ENCODE results near the gene FAM89A.
A peak's percentile ranks its signal among the peaks of the same experiment; 100 is the strongest.
"Not testable (repeated sequence)": the region's sequence is repeated elsewhere in the genome, so short reads cannot be mapped to it uniquely, and the experiment has no call there.

The FAM89A gene

DNA sequence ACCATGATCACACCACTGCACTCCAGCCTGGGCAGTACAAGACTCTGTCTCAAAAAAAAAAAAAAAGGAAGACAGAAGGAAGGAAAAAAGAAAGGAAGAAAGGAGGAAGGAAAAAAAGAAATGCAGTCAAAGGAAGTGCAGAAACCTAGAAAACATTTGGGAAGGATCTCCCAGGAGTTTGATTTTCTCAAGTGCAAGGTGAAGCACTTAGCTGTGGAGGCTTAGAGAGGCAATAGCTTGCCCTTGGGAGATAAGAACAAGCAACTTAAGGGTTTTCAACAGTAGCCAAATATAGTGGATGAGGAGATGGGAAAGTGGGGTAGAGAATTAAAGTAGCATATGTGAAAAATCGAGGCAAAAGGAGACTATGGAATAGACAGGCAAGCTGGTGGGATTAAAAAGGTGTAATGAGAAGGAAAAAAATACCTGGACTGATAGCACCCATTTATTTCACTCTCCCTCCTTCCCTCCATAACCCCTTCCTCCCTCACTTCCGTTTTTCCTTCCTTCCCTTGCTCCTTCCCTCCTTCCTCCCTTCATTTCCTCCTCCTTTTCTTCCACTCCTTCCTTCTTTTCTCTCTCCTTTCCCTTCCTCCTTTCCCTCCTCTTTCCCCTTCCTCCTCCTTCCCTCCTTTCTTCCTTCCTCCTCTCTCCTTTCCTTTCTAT lies 6.8 kb upstream of the FAM89A start:
- TF ChIP-seq, protein P1, sequence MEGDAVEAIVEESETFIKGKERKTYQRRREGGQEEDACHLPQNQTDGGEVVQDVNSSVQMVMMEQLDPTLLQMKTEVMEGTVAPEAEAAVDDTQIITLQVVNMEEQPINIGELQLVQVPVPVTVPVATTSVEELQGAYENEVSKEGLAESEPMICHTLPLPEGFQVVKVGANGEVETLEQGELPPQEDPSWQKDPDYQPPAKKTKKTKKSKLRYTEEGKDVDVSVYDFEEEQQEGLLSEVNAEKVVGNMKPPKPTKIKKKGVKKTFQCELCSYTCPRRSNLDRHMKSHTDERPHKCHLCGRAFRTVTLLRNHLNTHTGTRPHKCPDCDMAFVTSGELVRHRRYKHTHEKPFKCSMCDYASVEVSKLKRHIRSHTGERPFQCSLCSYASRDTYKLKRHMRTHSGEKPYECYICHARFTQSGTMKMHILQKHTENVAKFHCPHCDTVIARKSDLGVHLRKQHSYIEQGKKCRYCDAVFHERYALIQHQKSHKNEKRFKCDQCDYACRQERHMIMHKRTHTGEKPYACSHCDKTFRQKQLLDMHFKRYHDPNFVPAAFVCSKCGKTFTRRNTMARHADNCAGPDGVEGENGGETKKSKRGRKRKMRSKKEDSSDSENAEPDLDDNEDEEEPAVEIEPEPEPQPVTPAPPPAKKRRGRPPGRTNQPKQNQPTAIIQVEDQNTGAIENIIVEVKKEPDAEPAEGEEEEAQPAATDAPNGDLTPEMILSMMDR (IDR thresholded peaks at IDR 0.05; ENCODE audit: insufficient read depth, low read depth, low read length, missing control alignments), result no peak
- no peak for DNase-seq (ENCODE audit: low read depth)
- no peak overlapping the region for H3K4me3 ChIP-seq (ENCODE audit: low read length)

DNA sequence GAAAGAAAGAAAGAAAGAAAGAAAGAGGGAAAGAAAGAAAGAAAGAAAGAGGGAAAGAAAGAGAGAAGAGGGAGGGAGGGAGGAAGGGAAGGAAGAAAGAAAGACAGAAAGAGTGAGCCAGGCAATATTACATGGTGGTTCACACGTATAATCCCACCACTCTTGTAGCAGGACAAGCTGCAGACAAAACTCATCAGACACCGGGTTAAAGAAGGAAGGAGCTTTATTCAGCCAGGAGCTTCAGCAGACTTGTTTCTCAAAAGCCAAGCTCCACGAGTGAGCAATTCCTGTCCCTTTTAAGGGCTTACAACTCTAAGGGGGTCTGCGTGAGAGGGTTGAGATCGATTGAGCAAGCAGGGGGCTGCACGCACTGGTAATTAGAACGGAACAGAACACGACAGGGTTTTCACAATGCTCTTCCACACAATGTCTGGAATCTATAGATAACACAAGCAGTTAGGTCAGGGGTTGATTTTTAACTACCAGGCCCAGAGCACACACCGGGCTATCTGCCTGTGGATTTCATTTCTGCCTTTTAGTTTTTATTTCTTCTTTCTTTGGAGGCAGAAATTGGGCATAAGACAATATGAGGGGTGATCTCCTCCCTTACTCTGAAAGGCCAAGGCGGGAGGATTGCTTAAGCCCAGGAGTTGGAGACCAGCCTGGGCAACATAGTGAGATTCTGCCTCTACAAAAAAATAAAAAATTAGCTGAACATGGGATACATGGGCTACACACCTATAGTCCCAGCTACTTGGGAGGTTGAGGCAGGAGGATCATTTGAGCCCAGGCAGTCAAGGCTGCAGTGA lies 6.1 kb upstream of the FAM89A start:
- H3K4me3 ChIP-seq (ENCODE audit: low read length); DNase-seq (ENCODE audit: low read depth): not testable (repeated sequence)

DNA sequence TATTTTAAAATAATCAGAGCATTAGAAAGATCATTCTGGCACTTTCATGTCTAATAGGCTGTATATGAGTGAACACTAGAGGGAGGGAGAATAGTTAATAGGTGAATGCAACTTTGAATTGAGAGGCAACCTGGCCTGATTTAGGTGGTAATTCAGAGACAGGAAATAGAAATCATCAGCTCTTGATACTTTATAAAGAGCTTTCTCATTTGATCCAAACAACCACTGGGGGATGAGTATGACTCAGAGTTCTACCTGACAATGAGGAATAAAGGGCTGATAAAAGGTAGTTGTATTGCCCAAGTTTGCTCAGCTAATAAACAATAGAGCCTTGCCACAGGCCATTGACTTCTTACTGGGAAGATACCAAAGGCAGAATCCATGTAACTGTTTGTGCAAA lies 5.2 kb upstream of the FAM89A start:
- DNase-seq (ENCODE audit: low read depth), result peak; percentile 48
- TF ChIP-seq, protein P1 (IDR thresholded peaks at IDR 0.05; ENCODE audit: insufficient read depth, low read depth, low read length, missing control alignments), result peak; percentile 25

DNA sequence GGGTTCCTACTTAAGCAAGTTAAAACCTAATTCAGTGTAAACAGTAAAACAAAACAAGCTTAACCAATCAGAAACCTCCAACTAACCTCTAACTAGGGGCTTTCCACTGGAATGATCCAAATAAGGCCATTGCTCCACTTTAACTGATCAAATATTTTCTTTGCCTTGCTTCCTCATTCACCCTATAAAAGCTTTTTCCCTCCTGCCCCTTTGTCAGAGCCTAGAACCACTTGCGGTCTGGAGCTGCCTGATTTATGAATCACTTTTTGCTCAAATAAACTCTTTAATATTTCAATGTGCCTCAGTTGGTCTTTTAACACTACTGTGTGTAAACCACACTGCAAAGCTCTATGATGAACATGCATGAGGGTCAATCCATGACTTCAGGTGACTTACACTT lies 4.5 kb upstream of the FAM89A start:
- TF ChIP-seq, protein P1 (IDR thresholded peaks at IDR 0.05; ENCODE audit: insufficient read depth, low read depth, low read length, missing control alignments), result no peak
- no peak overlapping the region for H3K4me3 ChIP-seq (ENCODE audit: low read length)
- DNase-seq (ENCODE audit: low read depth), result no peak

More for the DNA sequence above, 5.2 kb upstream of the FAM89A start:
- H3K4me3 ChIP-seq (ENCODE audit: low read length), result no peak overlapping the region

DNA sequence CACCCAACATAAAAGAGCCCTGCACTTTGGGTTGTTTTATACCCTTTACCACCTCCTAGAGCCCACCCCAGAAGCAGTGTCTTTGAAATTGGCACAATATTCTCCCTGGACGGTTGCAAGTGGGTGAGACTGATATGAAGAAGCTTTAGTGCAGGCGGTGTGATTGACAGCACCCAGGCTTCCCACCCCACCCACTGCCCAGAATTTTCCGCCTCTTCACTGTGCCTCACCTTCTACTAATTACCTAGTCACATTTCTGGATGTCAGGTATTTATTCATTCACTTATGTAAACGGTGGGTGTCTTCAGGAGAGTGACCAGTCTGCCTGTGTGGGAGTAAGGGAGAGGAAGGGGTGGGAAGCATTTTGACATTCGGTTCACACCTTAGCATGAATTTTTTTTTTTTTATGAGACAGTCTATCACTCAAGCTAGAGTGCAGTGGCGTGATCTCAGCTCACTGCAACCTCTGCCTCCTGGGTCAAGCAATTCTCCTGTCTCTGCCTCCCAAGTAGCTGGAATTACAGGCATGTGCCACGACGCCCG lies 1.7 kb upstream of the FAM89A start:
- H3K4me3 ChIP-seq (ENCODE audit: low read length), result no peak overlapping the region
- TF ChIP-seq, protein P1 (IDR thresholded peaks at IDR 0.05; ENCODE audit: insufficient read depth, low read depth, low read length, missing control alignments), result no peak
- no peak for DNase-seq (ENCODE audit: low read depth)

DNA sequence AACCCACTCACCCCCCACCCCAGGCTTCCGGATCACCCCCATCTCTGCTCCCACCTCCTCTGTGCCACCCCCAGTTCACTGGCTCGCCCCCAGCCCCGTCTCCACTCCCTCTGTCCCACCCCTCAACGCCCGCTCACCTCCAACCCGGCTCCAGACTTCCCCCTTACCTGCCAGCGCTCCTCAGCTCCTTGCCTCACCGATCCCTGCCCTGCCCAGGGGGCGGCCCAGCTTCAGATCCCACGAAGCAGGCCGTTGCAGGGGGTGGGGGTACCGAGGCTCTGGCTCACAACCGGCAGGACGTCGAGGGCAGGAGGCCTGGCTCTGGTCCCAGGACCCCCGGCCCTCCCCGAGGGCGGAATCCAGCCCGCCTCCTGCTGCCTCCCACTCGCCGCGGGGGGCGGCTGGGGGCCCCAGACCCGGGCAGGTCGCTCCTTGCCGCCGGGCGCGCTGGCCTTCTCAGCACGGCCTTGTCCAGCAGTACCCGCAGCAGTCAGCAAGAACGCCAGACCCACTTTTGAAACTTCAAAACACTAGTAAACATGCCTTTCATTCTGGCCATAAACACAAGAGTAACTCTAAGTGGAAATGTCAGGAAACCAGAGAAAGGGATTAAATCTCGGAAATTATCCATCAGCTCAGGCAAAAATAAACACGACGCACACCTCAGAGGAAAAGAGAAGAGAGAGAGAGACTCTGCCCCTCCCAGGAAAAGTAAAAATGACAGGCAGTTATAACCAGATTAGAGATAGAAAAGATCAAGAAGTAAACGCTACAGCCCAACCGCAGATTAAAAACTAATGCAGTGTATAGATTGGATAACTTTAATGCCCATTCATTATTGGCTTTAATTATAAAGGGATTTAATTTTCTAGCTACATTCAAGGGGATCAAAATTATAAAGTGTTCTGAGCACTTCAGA lies 1.0 kb upstream of the FAM89A start:
- H3K4me3 ChIP-seq (ENCODE audit: low read length), result peak overlapping the region; percentile 67
- TF ChIP-seq, protein P1 (IDR thresholded peaks at IDR 0.05; ENCODE audit: insufficient read depth, low read depth, low read length, missing control alignments), result no peak
- DNase-seq (ENCODE audit: low read depth), result no peak
